Right cardiac atrium (tissue), 5 donors: Measurements from ENCODE around the gene MAGI2. TPM values are rescaled to one million over a fixed set of nuclear protein-coding genes. Genes with fewer than 3 reads are reported as not detected.

Experiments
- ATAC-seq, 2 donors: fragments of 200-7000 bp; cut with Tn5 transposase; one replicate each; pipeline versions ENCODE4 v1.8.0 to v1.9.1; 2020; ENCODE audit warnings: moderate library complexity in 2 of 2, mild to moderate bottlenecking in 1 of 2
- DNase-seq, 3 donors: peaks; one replicate each; pipeline ENCODE4 v3.0.0-alpha.2; 2020
- H3K27ac ChIP-seq: one replicate; pipeline ENCODE4 v1.5.1; 2013; ENCODE audit warnings: mild to moderate bottlenecking, low read length, control low read depth, moderate library complexity
- H3K27me3 ChIP-seq: one replicate; pipeline ENCODE4 v1.6.1; 2013; ENCODE audit not compliant: control insufficient read depth, insufficient read depth
- H3K4me1 ChIP-seq: one replicate; pipeline ENCODE4 v1.6.1; 2013; ENCODE audit warnings: low read length; ENCODE audit not compliant: control insufficient read depth, insufficient read depth
- H3K4me3 ChIP-seq: one replicate; pipeline ENCODE4 v1.5.1; 2013; ENCODE audit warnings: low read length, control low read depth
- H3K9me3 ChIP-seq: one replicate; pipeline ENCODE4 v1.6.1; 2013; ENCODE audit warnings: low read length; ENCODE audit not compliant: control insufficient read depth
- WGBS: extraction: QIAGEN DNeasy Blood & Tissue Kit; methylation state at CpG from one replicate; pipeline ENCODE4 v1.1.7; 2013; 5-methylcytosine and 5-hydroxymethylcytosine counted together
- intact Hi-C, 4 donors: fragments of 100-400 bp; cut with DNase I; formaldehyde crosslinking; loops; one replicate each; pipeline versions ENCODE4 v1.11.0 to v1.14.0; 2022 to 2023
- polyA plus RNA-seq: library from polyadenylated mRNA; stranded (reverse); fragments of 200-250 nt; gene quantifications from one replicate; pipeline ENCODE4 v1.2.3, GENCODE V29; 2013
- total RNA-seq, 4 donors: library from RNA; stranded (reverse); fragmentation: NEBNext Ultra II Directional; extraction: Animal tissue kit (Norgen Biotek cat#: 25700); gene quantifications; one replicate each; pipeline ENCODE4 v1.2.1, GENCODE V29; 2021
- donor health status: healthy with polysubstance abuse.
- donor health status: DM: no; HTN: yes; CAD: no.
- donor health status: DM: no; HTN: no; CAD: no.
- donor health status: DM: no; HTN: yes; CAD: no; lungs with severe emphysema.
- donor health status: DM: yes; HTN: yes; CAD: no.

Gene MAGI2
- total and polyA plus RNA-seq, 5 donors = 3.2 to 9.9 (median 7.9) TPM

DNA sequence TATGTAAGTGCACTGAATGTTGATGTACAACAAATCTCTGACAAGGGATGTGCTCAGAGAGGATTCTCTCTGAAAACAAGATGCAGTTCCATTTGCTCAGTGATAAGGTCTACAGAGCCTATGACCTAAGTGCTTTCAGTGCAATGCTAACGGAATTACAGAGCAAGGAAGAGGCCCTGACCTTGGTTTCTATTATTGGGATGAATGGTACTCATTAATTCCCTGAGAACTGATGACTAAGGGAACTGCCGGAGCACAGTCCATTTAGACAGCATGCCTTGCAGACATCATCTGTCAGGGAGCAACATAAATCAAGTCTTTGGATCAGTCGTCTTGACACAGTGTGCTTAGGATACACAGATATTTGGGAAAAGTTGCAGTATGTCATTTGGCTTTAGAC is 1314.1 kb downstream of the MAGI2 start:
- WGBS = 28% methylated on average over 3 of the region's 3 CpGs
- DNase-seq (no peak), ATAC-seq (no peak)
- no peaks in the 10 kb centered on the region for H3K9me3 ChIP-seq
- intact Hi-C loops = no loop called here
- no peak overlapping the region for H3K4me3 ChIP-seq
- no peak overlapping the region for H3K27ac ChIP-seq
- no peaks in the 10 kb centered on the region for H3K4me1 ChIP-seq
- no peaks in the 10 kb centered on the region for H3K27me3 ChIP-seq

- no peaks in the 10 kb centered on the region for H3K9me3 ChIP-seq
- H3K4me1 ChIP-seq = no peaks in the 10 kb centered on the region
- H3K27ac ChIP-seq = no peak overlapping the region
- H3K27me3 ChIP-seq = no peaks in the 10 kb centered on the region
- ATAC-seq (no peak), DNase-seq (no peak)
- intact Hi-C loops = no loop called here
- WGBS = 81% methylated on average over 11 of the region's 11 CpGs
- H3K4me3 ChIP-seq = no peak overlapping the region
These were observed 1318.7 kb downstream of the MAGI2 start for GRCh38 chr7:78134774-78135173.

DNA sequence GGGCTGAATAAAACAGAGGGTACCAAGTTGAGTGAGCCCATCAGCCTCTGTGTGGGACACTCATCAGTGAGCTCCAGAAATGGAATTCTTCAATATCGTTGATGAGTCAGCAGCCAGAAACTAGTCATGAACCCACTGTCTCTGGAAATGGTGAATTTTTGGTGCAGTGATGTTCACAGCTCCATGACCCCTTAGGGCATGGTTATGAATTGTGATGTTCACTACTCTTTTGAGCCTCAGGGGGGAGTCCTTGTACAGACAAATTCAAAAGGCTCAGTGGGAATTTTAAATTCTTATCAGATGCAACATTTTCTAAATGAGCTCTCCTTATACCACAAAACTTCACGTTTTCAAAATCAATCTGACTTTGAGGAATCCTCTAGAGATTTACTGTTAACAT is 1319.2 kb downstream of the MAGI2 start:
- no peak for ATAC-seq
- Histone ChIP-seq H3K4me1 (no peaks in the 10 kb centered on the region), H3K27me3 (no peaks in the 10 kb centered on the region), H3K9me3 (no peaks in the 10 kb centered on the region), H3K4me3 (no peak overlapping the region), H3K27ac (no peak overlapping the region)
- 59% methylated on average over 2 of the region's 2 CpGs for WGBS
- intact Hi-C loops = no loop called here
- DNase-seq = no peak

DNA sequence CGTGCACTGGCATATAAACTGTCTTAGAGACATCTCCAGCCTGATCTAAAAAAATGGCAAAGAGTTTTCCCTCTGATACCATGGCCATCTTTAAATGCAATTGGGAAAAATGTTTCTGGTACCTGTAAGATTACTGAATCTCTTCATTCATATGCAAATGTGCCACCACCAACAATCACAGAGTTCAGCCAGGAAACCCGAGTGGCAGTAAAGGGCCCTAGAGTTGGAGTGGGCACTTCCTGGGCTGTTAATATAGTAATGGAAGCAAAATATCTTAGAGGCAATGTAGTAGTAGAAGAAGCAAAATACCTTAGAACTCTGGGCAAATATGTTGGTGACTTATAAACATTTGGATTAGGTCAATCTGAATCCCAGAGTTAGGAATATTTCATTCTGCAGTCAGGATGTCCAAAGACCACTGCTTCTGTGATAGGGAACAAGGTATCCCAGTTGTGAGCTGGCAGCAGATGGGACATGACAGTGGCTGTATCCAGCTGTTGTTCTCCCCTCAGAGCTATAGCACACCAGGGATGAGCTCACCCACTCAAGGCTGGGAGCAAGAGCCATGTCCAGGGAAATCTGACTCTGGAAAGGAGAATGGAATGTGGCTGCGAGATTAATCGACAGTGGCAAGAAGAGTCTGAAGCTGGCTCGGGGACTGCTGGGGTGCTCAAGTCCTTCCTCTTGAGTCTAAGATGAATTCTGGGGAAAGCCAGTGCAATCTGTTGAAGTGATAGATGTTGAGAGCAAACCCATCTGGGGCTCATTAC is 1322.8 kb downstream of the MAGI2 start:
- DNase-seq (no peak), ATAC-seq (no peak)
- Histone ChIP-seq H3K4me3 (no peak overlapping the region), H3K27ac (no peak overlapping the region), H3K4me1 (no peaks in the 10 kb centered on the region), H3K9me3 (no peaks in the 10 kb centered on the region), H3K27me3 (no peaks in the 10 kb centered on the region)
- WGBS = 55% methylated on average over 5 of the region's 5 CpGs
- intact Hi-C loops = no loop called here

GRCh38 chr7:78129865-78130264 is 1323.6 kb downstream of the MAGI2 start:
- WGBS = 94% methylated on average over 4 of the region's 4 CpGs
- intact Hi-C loops = no loop called here

DNA sequence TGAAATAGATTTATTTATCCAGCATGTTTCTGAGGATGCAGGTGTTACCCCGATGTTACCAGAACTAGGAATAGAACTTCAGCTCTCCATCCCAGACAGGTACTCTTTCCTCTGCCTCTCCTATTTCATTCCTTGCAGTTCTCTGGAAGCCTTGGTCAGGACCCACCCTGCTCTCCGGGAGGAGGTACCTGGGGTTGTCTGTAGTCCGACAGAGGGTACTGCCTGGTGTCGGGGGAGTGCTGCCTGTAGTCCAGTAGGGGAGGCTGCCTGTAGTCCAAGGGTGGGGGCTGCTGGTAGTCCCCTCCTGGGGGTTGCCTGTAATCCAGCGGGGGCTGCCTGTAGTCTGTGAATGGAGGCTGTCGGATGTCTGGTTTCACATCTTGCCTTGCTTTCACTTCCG is 1326.5 kb downstream of the MAGI2 start:
- Histone ChIP-seq H3K9me3 (no peaks in the 10 kb centered on the region), H3K4me3 (no peak overlapping the region), H3K27ac (no peak overlapping the region), H3K27me3 (no peaks in the 10 kb centered on the region), H3K4me1 (no peaks in the 10 kb centered on the region)
- intact Hi-C loops = no loop called here
- 81% methylated on average over 7 of the region's 7 CpGs for WGBS
- ATAC-seq = no peak
- DNase-seq = no peak

More at GRCh38 chr7:78129865-78130264, 1323.6 kb downstream of the MAGI2 start:
- Histone ChIP-seq H3K27ac (no peak overlapping the region), H3K9me3 (no peaks in the 10 kb centered on the region), H3K4me1 (no peaks in the 10 kb centered on the region), H3K27me3 (no peaks in the 10 kb centered on the region), H3K4me3 (no peak overlapping the region)
- no peak for DNase-seq
- ATAC-seq = no peak

DNA sequence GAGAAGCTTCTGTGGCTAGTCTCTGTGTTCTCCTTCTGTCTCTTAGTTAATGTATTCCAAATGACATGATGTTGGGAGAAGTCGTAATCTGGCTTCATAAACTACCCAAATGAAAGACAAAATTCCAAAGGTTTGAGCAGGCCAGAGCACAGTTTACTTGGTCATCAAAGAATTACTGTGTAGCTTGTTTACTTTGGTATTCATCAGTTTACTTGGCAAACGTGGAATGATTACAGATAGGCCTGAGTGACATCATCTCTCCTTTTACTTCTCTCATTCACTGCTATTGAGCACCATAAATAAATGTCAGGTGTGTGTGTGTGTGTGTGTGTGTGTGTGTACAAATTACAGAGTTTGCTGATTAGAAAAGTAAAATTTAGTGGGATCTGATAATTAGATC is 1327.6 kb downstream of the MAGI2 start:
- no peak overlapping the region for H3K27ac ChIP-seq
- 57% methylated on average over 2 of the region's 2 CpGs for WGBS
- ATAC-seq = no peak
- DNase-seq = no peak
- H3K9me3 ChIP-seq = no peaks in the 10 kb centered on the region
- H3K4me1 ChIP-seq = no peaks in the 10 kb centered on the region
- no peak overlapping the region for H3K4me3 ChIP-seq
- intact Hi-C loops = no loop called here
- no peaks in the 10 kb centered on the region for H3K27me3 ChIP-seq

DNA sequence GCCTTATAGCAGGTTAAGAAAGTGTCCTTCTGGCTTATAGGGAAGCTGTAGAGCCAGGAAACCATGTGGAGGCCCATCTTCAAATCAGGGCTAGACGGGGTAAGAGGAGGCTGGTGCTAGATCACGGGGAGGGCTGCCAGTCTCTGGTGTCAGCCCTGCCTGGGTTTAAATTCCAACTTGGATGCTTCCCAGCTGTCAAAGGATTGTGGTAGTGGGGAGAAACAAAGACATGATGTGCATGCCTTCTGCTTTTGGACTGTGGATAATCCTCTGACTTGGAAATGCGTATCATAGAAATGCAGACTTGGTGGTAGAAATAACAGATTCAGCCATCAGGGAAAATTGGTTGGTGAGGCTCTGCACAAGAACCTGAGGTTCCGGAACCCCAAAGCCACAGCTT is 1329.3 kb downstream of the MAGI2 start:
- no peaks in the 10 kb centered on the region for H3K4me1 ChIP-seq
- DNase-seq (no peak), ATAC-seq (no peak)
- H3K4me3 ChIP-seq = no peak overlapping the region
- H3K27me3 ChIP-seq = no peaks in the 10 kb centered on the region
- intact Hi-C loops = no loop called here
- 89% methylated on average over 4 of the region's 4 CpGs for WGBS
- no peak overlapping the region for H3K27ac ChIP-seq
- no peaks in the 10 kb centered on the region for H3K9me3 ChIP-seq

DNA sequence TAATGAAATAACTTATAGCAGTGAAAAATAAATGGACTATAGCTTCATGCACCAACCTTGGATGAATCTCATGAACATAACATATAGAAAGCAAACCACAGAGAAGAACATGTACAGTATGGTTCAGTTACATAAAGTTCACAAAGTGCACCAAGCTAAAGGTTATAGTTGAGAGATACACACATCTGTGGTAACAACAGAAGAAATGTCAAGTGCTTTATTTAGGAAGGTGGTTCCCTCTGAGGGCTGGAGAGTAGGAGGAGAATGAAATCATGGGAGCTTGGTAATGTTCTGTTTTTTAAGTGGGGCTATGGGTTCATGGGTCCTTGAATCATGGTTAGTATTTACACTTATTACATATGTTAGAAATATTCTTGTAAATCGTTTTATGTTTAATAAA is 1331.6 kb downstream of the MAGI2 start:
- no peak for ATAC-seq
- Histone ChIP-seq H3K27ac (no peak overlapping the region), H3K9me3 (no peaks in the 10 kb centered on the region), H3K27me3 (no peaks in the 10 kb centered on the region), H3K4me1 (no peaks in the 10 kb centered on the region), H3K4me3 (no peak overlapping the region)
- 66% methylated on average over 1 of the region's 1 CpG for WGBS
- intact Hi-C loops = no loop called here
- DNase-seq = no peak

DNA sequence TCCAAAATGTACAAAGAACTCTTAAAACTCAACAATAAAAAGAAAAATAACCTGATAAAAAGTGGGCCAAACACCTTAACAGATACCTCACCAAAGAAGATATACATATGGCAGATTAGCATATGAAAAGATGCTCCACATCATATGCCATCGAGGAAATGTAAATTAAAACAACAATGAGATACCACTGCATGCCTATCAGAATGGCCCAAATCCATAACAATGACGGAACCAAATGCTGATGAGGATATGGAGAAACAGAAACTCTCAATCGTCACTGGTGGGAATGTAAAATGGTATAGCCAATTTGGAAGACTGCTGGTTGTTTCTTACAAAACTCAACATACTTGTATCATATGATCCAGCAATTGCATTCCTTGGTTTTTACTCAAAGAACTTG is 1335.0 kb downstream of the MAGI2 start:
- Histone ChIP-seq H3K4me1 (no peaks in the 10 kb centered on the region), H3K27ac (no peak overlapping the region), H3K27me3 (no peaks in the 10 kb centered on the region), H3K9me3 (no peaks in the 10 kb centered on the region), H3K4me3 (no peak overlapping the region)
- DNase-seq = no peak
- no peak for ATAC-seq
- intact Hi-C loops = no loop called here
- WGBS = 62% methylated on average over 3 of the region's 3 CpGs

DNA sequence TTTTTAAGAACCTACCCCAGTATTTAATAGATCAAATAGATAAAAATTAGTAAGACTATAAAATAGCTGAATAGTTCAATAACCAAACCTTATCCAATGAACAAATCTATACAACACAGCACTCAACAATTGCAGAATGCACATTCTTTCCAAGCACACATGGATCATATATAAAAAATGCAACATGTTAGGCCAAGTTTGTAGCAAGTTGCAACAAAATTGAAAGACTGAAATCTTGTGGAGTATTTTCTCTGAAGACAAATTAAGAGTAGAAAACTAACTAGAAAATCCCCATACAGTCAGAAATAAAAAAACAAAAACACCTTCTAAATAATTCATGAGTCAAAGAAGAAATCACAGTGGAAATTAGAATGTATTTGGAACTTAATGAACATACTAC is 1337.6 kb downstream of the MAGI2 start:
- DNase-seq = no peak
- intact Hi-C loops = no loop called here
- Histone ChIP-seq H3K4me3 (no peak overlapping the region), H3K4me1 (no peaks in the 10 kb centered on the region), H3K27me3 (no peaks in the 10 kb centered on the region), H3K9me3 (no peaks in the 10 kb centered on the region), H3K27ac (no peak overlapping the region)
- no peak for ATAC-seq

GRCh38 chr7:78114993-78115392 is 1338.5 kb downstream of the MAGI2 start:
- 99% methylated on average over 1 of the region's 1 CpG for WGBS
- Histone ChIP-seq H3K4me1 (peaks cover 1% of the 10 kb centered on the region), H3K9me3 (no peaks in the 10 kb centered on the region), H3K4me3 (no peak overlapping the region), H3K27ac (no peak overlapping the region), H3K27me3 (no peaks in the 10 kb centered on the region)
- DNase-seq (no peak), ATAC-seq (no peak)
- intact Hi-C loops = no loop called here
